Stimulated activated CD4-positive, alpha-beta T cell treated with anti-CD3 and anti-CD28 coated beads, TNF-alpha, amount 100 ng/mL, for 1 hour (primary cell): ENCODE data around the gene RPUSD4.
"Not testable (repeated sequence)": the region's sequence is repeated elsewhere in the genome, so short reads cannot be mapped to it uniquely, and the experiment has no call there.

Experiments
- DNase-seq, 3 donors: peaks; one replicate each; pipeline ENCODE4 v3.0.0-alpha.2; 2020; ENCODE audit warnings: low read depth in 3 of 3, low spot score in 1 of 3

The RPUSD4 gene

GRCh38 chr11:126211236-126212088 lies at the start of gene RPUSD4, which contains the start of gene FAM118B:
TSS of gene RPUSD4 (minus strand) at chr11:126211650. CDS start at chr11:126211638, 12 bp downstream.
TSS of gene FAM118B (plus strand) at chr11:126211782. CDS start at chr11:126235002, 23,220 bp downstream.
- DNase-seq = peak; percentile 95 to 99 (median 96)

DNA sequence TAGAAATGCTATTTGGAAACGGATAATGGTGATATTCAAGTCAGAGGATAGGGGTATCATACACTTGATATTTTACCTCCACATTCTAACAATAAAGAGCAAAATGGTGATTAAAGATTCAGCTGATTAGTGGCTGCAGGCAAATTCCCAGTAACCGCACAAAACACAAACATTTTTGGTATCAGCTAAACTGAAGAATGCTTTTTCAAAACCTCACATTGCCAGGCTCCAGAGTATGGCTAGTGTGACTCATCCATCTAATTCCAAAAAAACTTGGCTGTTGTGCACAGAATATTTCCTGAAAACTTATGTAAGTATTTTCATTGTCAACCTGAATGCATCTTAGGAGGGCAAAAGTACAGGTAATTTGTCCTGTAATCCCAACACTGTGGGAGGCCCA lies 46.3 kb upstream of the RPUSD4 start:
- DNase-seq = no peak

- DNase-seq = no peak
Measured at GRCh38 chr11:126257144-126257543, 45.7 kb upstream of the RPUSD4 start.

GRCh38 chr11:126256216-126256615 lies 44.8 kb upstream of the RPUSD4 start:
- DNase-seq = no peak

DNA sequence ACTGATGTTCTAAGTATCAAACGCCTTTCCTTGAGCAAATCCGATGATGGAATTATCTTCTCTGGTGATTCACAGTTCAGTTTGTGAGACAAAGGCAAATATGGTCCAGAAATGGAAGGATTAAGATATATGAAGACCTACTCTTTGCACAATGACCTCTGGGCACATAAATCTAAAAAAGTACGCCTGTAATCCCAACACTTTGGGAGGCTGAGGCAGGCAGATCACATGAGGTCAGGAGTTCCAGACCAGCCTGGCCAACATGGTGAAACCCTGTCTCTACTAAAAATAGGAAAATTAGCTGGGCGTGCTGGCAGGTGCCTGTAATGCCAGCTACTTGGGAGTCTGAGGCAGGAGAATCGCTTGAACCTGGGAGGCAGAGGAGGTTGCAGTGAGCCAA lies 44.1 kb upstream of the RPUSD4 start:
- DNase-seq = not testable (repeated sequence)

- no peak for DNase-seq
Measured at GRCh38 chr11:126254819-126255218, 43.4 kb upstream of the RPUSD4 start.

DNA sequence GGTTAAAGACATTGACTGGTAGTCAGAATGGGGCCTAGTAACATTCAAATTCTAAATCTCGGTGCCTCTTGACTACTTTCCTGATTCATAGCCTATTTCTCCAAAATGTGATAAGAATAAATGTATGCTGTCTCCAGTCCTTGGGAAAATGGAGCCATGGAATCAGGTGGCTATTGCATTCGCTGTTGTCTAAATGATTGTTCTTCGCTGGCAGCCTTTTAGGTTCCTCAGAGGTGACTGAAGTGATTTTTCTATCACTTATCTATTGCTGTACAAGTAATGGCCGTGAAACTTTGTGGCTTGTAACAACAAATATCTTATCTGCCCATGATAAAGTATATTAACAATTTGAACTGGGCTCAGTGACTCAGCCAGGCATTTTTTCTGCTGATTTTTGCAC lies 41.8 kb upstream of the RPUSD4 start:
- DNase-seq = no peak

- DNase-seq = no peak
Measured at GRCh38 chr11:126246636-126247035, 35.2 kb upstream of the RPUSD4 start.

- no peak for DNase-seq
Measured at GRCh38 chr11:126233391-126233790, 21.9 kb upstream of the RPUSD4 start.

DNA sequence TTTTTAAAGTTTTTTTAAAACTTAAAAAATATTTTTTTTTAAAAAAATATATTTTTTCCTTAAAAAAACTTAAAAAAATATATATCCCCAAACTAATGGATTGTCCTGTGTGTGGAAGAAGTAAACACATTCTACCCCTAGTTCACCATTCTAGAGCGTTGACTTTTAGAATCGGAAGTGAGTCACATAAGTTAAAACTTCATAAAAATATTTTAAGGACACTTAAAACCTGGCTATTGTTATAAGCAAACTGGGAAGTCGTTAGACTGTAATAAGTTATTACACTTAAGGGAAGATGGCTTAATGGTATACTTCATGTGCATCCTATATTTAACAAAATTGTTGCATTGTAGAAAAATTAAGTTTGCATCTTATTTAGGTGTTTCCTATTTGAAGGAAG lies 21.2 kb upstream of the RPUSD4 start:
- DNase-seq = no peak

DNA sequence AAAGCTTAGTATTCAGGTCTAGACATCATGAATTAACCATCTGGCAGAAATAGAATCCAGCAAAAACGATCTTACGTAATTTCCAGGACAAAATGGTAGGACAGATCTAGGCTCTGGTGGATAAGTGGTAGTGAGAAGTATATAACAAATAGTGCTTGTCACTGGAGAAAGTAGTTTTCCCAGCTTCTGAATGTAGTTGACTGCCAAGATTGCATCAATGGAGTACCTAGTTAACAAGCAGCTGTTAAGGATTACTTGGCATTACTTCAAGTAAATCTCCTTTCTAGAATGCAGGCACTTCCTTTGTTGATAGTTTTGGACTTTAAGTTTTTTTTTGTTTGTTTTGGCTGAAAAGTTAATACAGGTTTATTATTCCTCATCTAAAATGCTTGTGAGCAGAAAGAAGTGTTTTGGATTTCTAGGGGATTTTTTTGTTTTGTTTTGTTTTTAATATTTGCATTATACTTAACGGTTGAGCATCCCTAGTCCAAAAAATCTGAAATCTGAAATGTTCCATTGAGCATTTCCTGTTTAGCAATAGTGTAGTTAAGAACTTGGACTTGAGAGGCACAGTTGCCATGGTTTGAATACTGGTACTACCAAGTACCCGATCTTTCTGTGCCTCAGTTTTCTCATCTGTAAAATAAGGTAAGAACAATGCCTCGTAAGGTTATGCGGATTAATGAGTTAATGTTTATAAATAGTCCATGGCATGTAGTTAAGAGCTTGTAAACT lies 20.4 kb upstream of the RPUSD4 start:
- no peak for DNase-seq

DNA sequence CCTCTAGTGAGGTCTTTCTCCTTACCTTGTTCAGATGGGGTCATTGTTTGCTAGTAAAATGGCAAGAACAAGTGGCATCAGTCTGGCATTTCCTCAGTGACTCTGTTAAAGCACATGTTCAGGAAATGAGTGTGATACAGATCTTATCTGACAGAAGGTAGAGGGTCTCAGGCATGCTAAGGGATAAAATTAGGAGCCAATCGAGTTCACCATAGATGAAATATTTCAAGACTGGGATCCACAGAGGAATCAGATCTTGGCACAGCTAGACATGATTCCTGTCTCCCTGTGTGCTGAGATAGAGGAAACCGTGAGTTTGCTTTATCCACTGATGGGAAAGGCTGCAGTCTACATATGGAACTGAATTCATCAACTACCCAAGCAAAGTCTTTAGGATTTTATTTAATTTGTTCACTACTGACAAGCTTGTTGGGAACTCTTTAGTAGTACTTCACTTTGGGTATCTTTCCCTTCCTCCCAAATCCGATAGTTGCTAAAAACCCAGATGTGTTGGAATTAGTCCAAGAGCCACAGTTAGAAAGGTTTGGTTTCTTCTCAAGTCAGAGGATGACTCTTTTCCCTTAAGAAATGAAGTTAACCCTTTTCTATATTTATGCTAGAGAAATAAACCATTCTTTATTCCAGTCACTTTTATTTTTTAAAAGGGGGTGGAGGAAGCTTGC lies 18.5 kb upstream of the RPUSD4 start:
- DNase-seq = no peak

GRCh38 chr11:126226334-126227084 lies 15.1 kb upstream of the RPUSD4 start:
- DNase-seq = no peak

DNA sequence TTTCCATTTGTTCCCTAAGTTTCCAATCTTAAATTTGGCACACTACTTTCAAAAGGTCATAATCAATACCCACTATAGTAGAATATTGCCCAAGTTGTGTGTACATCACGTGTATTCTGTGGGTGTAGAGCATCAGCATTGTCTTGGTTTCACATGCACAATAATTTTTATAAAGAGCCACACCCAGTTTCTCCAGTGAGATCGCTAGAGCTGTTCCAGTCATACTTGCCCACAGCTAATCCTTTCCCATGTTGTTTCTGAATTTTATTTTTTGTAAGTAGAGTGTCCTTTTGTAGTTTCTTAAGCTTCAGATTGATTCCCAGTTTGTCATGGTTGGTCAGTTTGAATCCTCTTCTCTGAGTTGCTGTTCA lies 13.8 kb upstream of the RPUSD4 start:
- DNase-seq = no peak

DNA sequence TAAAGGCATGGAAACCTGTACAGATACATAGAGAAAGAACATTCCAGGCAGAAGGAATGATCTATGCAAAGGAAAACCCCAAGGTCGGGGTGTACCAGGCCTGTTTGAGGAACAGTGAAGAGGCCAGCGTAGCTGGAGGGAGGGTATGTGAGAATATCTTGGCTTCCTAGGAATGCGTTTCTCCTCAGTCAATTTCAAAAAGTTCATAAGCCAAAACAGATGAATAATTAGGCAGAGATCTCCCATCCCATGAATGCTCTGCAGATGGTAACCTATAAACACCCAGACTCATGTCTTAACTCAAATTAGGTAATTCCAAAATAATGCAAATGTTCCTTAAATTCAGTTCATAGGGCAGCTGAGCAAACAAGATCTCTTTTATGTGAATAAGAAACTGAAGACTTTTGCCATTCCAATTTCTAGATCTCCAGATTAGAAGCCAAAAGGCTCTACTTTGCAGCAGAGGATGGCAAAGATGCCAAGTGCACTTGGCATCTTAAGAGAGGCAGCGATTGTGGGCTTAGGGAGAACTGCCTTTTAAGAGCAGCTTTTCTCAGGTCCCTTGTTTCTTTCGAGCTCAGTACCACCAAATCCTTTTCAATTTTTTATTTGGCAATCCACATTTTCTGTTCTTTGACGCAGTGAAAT lies 13.3 kb upstream of the RPUSD4 start:
- DNase-seq = no peak

DNA sequence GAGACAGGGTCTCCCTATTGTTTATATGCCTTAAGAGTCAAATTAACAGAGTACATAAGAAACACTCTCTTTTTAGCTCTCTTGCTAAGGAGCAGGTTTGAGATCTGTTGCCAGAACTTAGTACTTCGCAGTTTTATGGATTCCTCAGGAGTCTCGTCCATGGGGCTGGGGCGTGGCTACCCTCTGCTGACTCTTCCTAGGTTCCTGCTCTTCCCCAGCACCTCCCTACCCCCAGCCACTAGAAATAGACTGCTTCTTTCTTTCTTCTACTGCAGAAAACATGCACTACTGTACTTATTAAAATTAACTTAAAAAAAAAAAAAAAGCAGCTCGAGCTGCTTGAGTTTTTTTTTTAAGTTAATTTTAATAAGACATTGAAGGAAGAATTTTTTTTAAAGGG lies 8.1 kb upstream of the RPUSD4 start:
- no peak for DNase-seq

DNA sequence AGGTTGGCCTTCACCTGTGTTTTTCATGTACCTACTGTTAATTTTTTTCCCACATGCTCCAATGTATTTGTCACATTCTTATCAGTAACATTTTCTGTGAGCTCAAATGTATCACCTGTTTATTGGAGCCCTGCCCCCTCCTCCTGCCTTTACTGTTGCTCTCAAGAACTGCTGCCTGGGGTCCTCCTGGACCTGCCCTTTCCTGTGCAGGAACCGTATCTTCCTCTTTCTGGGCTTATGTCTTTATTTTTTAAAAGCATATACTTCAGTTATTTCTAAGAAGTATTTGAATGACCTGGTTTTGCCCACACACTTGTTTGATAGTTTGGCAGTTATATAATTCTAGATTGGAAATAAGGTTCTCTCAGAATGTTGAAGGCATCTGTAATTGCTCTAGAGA lies 6.0 kb upstream of the RPUSD4 start:
- DNase-seq = no peak

DNA sequence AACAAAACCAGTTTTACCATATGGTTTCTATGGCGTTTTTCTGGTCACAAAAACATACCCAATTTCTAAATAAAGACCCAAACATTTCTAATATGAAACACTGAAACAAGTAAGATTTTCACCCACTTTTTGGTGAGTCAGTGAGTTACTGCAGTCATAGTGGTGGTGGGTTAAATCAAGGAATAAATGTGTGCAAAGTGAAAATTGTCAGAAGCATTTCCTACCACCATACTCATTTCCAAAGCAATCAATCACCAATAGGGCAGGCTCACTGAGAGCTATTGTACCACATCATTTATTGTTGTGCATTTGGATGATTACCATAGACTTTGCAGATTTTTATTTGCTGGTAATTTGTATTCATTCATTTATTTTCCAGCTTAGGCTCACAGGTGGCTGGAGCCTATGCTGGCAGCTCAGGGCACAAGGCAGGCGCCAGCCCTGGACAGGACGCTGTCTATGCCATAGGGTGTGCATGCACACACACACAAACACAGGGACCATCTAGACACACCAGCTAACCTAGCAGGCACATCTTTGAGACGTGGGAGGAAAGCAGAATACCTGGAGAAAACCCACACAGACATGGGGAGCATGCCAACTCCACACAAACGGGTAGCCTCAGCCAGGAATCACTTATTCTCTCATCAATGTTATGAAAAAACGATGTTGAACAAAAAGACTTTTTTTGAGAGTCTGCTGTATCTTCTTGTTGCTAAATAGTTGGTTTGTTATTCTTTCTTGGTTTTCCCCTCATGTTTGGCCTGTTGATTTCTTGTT lies 5.3 kb upstream of the RPUSD4 start:
- no peak for DNase-seq

GRCh38 chr11:126214841-126215240 lies 3.4 kb upstream of the RPUSD4 start:
- no peak for DNase-seq

GRCh38 chr11:126214441-126214840 lies 3.0 kb upstream of the RPUSD4 start:
- no peak for DNase-seq
